ENCODE measurements around the gene GSTA2.
"Not testable (repeated sequence)": the region's sequence is repeated elsewhere in the genome, so short reads cannot be mapped to it uniquely, and the experiment has no call there.

The GSTA2 gene

DNA sequence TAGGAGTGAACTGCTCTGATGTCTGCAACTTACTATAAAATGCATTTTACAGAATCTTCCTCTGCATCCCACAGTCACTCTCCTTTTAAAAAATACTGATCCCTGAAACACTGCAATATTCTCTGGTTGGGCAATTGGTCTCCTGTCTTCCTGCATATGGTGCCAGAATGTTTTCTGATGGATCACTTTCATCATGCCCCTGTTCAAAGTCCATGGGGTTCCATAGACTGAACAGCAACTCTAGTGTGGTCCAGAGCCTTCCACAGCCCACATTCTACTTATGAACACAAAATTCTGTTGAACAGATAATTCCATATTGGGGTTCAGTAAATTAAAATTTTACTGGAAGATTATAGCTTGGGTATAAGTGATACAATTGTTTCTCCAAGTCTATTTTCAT, 11.0 kb downstream of the GSTA2 start:
- no peaks in the 10 kb centered on the region for H3K79me2 ChIP-seq (ENCODE audit: insufficient read depth, low read length)
- H3K36me3 ChIP-seq (ENCODE audit: insufficient read depth, low read length), result no peaks in the 10 kb centered on the region
- no peak overlapping the region for H3K4me3 ChIP-seq (ENCODE audit: low read depth in 1 of 2, low read length in 2 of 2)
- no peak overlapping the region for H2AFZ ChIP-seq (ENCODE audit: low read depth, low read length)
- no peak overlapping the region for H3K9ac ChIP-seq (ENCODE audit: low read depth, low read length)
- no peak overlapping the region for H3K27ac ChIP-seq (ENCODE audit: low read length)
- DNase-seq, result no peak
- H3K4me2 ChIP-seq (ENCODE audit: insufficient read depth, low read length), result no peak overlapping the region
- no peaks in the 10 kb centered on the region for H3K27me3 ChIP-seq (ENCODE audit: insufficient read depth, low read length, poor library complexity)
- H3K4me1 ChIP-seq (ENCODE audit: insufficient read depth, low read length), result no peaks in the 10 kb centered on the region
- no peaks in the 10 kb centered on the region for H4K20me1 ChIP-seq (ENCODE audit: insufficient read depth, low read length)
- TF ChIP-seq EZH2 (IDR thresholded peaks at IDR 0.05; ENCODE audit: borderline replicate concordance, low read depth, low read length, severe bottlenecking), result no peak
- TF ChIP-seq, protein P1, sequence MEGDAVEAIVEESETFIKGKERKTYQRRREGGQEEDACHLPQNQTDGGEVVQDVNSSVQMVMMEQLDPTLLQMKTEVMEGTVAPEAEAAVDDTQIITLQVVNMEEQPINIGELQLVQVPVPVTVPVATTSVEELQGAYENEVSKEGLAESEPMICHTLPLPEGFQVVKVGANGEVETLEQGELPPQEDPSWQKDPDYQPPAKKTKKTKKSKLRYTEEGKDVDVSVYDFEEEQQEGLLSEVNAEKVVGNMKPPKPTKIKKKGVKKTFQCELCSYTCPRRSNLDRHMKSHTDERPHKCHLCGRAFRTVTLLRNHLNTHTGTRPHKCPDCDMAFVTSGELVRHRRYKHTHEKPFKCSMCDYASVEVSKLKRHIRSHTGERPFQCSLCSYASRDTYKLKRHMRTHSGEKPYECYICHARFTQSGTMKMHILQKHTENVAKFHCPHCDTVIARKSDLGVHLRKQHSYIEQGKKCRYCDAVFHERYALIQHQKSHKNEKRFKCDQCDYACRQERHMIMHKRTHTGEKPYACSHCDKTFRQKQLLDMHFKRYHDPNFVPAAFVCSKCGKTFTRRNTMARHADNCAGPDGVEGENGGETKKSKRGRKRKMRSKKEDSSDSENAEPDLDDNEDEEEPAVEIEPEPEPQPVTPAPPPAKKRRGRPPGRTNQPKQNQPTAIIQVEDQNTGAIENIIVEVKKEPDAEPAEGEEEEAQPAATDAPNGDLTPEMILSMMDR (IDR thresholded peaks at IDR 0.05; ENCODE audit: borderline replicate concordance, extremely low read depth, low read length, poor library complexity, severe bottlenecking), result no peak
- no peak for ATAC-seq (ENCODE audit: insufficient read depth, low read depth)
- H3K9me3 ChIP-seq (ENCODE audit: insufficient read depth, low read length, severe bottlenecking), result no peaks in the 10 kb centered on the region

DNA sequence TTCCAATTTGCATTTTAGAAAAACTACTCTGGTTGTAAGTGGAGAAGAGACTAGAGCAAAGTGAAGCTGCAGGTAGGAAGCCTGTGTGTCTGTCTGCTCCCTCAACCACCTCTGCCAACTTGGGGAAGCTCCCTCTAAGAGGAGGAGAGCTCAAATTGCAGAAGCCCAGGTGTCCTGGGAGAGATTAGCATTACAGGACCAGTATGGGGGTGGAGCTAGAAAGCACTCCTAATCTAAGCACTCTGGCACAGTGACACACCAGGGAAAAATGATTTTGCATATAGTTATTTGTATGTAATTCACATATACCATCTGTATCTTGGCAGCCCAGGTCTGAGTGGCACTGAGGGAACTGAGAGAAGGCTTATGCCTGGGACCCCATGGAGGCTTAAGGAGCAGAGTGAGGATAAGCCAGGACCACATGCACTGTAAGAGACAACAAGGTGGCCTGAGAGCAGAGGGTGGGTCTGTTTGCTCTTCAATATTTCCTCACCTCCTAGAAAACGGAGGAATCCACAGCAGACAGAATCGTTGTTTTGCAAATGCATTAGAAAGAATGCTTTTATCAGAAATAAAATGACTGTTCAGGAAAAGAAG, 13.6 kb downstream of the GSTA2 start:
- no peak overlapping the region for H2AFZ ChIP-seq (ENCODE audit: low read depth, low read length)

DNA sequence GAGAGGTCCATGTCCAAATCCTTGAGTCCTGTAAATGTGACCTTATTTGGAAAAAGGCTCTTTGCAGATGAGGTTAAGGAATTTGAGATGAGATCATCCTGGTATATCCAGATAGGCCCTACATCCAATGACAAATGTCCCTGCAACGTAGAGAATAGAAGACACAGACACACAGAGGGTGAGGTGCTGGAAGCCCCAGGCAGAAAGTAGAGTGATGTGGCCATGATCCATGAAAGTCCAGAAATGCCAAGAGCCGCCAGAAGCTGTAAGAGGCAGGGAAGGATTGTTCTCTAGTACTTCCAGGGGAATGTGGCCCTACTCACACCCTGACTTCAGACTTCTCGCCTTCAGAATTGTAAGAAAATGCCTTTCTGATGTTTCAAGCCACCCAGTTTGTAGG, 16.0 kb downstream of the GSTA2 start:
- H2AFZ ChIP-seq (ENCODE audit: low read depth, low read length); H3K4me1 ChIP-seq (ENCODE audit: insufficient read depth, low read length); H3K9ac ChIP-seq (ENCODE audit: low read depth, low read length); H3K27me3 ChIP-seq (ENCODE audit: insufficient read depth, low read length, poor library complexity); ATAC-seq (ENCODE audit: insufficient read depth, low read depth); H3K9me3 ChIP-seq (ENCODE audit: insufficient read depth, low read length, severe bottlenecking); H3K27ac ChIP-seq (ENCODE audit: low read length); H3K79me2 ChIP-seq (ENCODE audit: insufficient read depth, low read length); H3K4me3 ChIP-seq (ENCODE audit: low read depth in 1 of 2, low read length in 2 of 2); H3K4me2 ChIP-seq (ENCODE audit: insufficient read depth, low read length); H4K20me1 ChIP-seq (ENCODE audit: insufficient read depth, low read length); DNase-seq; H3K36me3 ChIP-seq (ENCODE audit: insufficient read depth, low read length): not testable (repeated sequence)

More for the DNA sequence above, 13.6 kb downstream of the GSTA2 start:
- Histone ChIP-seq H3K27me3 (ENCODE audit: insufficient read depth, low read length, poor library complexity) (no peaks in the 10 kb centered on the region), H3K27ac (ENCODE audit: low read length) (no peak overlapping the region), H3K4me2 (ENCODE audit: insufficient read depth, low read length) (no peak overlapping the region), H3K9me3 (ENCODE audit: insufficient read depth, low read length, severe bottlenecking) (no peaks in the 10 kb centered on the region), H3K4me1 (ENCODE audit: insufficient read depth, low read length) (no peaks in the 10 kb centered on the region), H3K9ac (ENCODE audit: low read depth, low read length) (no peak overlapping the region), H3K4me3 (ENCODE audit: low read depth in 1 of 2, low read length in 2 of 2) (no peak overlapping the region), H3K36me3 (ENCODE audit: insufficient read depth, low read length) (no peaks in the 10 kb centered on the region), H3K79me2 (ENCODE audit: insufficient read depth, low read length) (no peaks in the 10 kb centered on the region), H4K20me1 (ENCODE audit: insufficient read depth, low read length) (no peaks in the 10 kb centered on the region)
- TF ChIP-seq, protein P1 (IDR thresholded peaks at IDR 0.05; ENCODE audit: borderline replicate concordance, extremely low read depth, low read length, poor library complexity, severe bottlenecking), result no peak
- no peak for TF ChIP-seq EZH2 (IDR thresholded peaks at IDR 0.05; ENCODE audit: borderline replicate concordance, low read depth, low read length, severe bottlenecking)
- DNase-seq (no peak), ATAC-seq (ENCODE audit: insufficient read depth, low read depth) (no peak)

DNA sequence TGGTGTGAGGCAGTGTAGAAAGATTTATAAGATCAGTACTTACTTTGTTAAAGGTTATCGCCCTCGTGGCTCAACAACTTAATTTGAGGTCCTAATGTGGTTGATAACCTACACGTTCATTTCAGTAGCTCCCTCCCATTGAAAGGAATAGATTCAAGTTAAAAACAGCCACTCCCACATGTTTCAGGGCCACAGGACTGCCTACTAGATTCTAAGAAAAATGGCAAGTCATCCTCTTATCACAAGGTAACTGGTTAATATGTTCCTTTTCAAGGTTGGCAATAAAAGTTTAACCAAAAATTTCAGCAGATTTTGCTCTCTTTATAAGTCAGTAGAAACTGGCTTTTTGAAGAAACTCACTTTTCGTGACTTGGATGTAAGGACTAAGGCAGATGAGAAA, 17.1 kb downstream of the GSTA2 start:
- ATAC-seq (ENCODE audit: insufficient read depth, low read depth) (no peak), DNase-seq (no peak)
- Histone ChIP-seq H3K4me2 (ENCODE audit: insufficient read depth, low read length) (no peak overlapping the region), H3K27me3 (ENCODE audit: insufficient read depth, low read length, poor library complexity) (no peaks in the 10 kb centered on the region), H3K36me3 (ENCODE audit: insufficient read depth, low read length) (no peaks in the 10 kb centered on the region), H3K4me1 (ENCODE audit: insufficient read depth, low read length) (no peaks in the 10 kb centered on the region), H4K20me1 (ENCODE audit: insufficient read depth, low read length) (no peaks in the 10 kb centered on the region), H3K4me3 (ENCODE audit: low read depth in 1 of 2, low read length in 2 of 2) (no peak overlapping the region), H2AFZ (ENCODE audit: low read depth, low read length) (no peak overlapping the region), H3K9me3 (ENCODE audit: insufficient read depth, low read length, severe bottlenecking) (peaks cover 2% of the 10 kb centered on the region), H3K9ac (ENCODE audit: low read depth, low read length) (no peak overlapping the region), H3K27ac (ENCODE audit: low read length) (no peak overlapping the region), H3K79me2 (ENCODE audit: insufficient read depth, low read length) (no peaks in the 10 kb centered on the region)
- no peak for TF ChIP-seq EZH2 (IDR thresholded peaks at IDR 0.05; ENCODE audit: borderline replicate concordance, low read depth, low read length, severe bottlenecking)
- TF ChIP-seq, protein P1 (IDR thresholded peaks at IDR 0.05; ENCODE audit: borderline replicate concordance, extremely low read depth, low read length, poor library complexity, severe bottlenecking), result no peak
